Heart left ventricle (tissue), 13 donors: Measurements from ENCODE around the gene ADAMTSL2.

Experiments used
- POLR2A ChIP-seq, 2 donors: fragments of 450-650 bp; IDR thresholded peaks; one replicate each; pipeline ENCODE4 v1.6.1; 2017; ENCODE audit warnings: antibody characterized with exemption in 2 of 2, mild to moderate bottlenecking in 2 of 2, moderate library complexity in 2 of 2
- TF ChIP-seq, protein P1 (sequence below), 12 donors: fragments of 200-600 bp; sonication (generic) in 4 of 12; IDR thresholded peaks; one replicate each; pipeline versions ENCODE4 v1.5.0 to v1.8.0; 2018 to 2022; ENCODE audit warnings: antibody characterized with exemption in 12 of 12, mild to moderate bottlenecking in 5 of 12
- donor health status: ischemic (EF 13 %, LVEDD 7.1; RV severe dilation, severe dysfunction).
- donor health status: DM: no; HTN: yes; CAD: no.
- donor health status: DM: no; HTN: no; CAD: no.
- donor health status: ischemic (EF 25% LVEDD 6.9; RV normal size, moderate dysfunction).
- donor health status: ischemic (EF 25% LVEDD 5.7; RV mildly dilated, moderate dysfunction).
- donor health status: ischemic (EF 35%, LVEDD 5.7; RV mildly dilated, moderate dysfunction).
- donor health status: nonischemic (EF 11% LVEDD 7.7; RV severe dilation, severe dysfunction).
- donor health status: DM: yes; HTN: yes; CAD: no.
- donor health status: PGD.
- donor health status: ischemic (EF 29% LVEDD 5.4; RV normal size, mild dysfunction).
- donor health status: nonischemic (EF 23%, LVEDD 6.1; RV moderate dilation, normal function).

DNA sequence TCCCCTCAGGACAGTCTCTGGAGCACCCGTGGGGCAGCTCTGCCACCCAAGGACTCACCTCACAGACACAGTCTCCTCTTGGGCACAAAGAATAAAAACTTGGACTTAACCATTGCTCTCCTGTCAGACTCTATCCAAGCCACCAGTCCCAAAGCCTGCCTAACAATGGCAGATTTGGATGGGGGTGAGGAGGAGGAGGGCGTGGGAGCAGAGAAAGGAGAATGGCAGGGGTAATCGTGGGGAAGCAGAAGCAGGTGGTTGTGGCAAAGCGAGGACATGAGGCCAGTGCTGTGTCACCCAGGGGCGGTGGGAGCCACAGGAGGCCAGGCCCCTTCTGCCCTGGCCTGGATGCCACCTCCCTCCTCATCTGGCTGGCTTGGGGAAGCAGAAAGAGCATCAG is 80.2 kb downstream of the ADAMTSL2 start:
- no peak for TF ChIP-seq POLR2A (IDR thresholded peaks at IDR 0.05)
- TF ChIP-seq, protein P1, sequence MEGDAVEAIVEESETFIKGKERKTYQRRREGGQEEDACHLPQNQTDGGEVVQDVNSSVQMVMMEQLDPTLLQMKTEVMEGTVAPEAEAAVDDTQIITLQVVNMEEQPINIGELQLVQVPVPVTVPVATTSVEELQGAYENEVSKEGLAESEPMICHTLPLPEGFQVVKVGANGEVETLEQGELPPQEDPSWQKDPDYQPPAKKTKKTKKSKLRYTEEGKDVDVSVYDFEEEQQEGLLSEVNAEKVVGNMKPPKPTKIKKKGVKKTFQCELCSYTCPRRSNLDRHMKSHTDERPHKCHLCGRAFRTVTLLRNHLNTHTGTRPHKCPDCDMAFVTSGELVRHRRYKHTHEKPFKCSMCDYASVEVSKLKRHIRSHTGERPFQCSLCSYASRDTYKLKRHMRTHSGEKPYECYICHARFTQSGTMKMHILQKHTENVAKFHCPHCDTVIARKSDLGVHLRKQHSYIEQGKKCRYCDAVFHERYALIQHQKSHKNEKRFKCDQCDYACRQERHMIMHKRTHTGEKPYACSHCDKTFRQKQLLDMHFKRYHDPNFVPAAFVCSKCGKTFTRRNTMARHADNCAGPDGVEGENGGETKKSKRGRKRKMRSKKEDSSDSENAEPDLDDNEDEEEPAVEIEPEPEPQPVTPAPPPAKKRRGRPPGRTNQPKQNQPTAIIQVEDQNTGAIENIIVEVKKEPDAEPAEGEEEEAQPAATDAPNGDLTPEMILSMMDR (IDR thresholded peaks at IDR 0.05), result no peak
